HK-2 (cell line): ENCODE data around the gene ZDHHC14.
A peak's percentile ranks its signal among the peaks of the same experiment; 100 is the strongest.

Experiments
- DNase-seq: peaks from one replicate; pipeline ENCODE4 v3.0.0-alpha.2; 2018; ENCODE audit not compliant: unreplicated experiment

ZDHHC14 gene

GRCh38 chr6:157491571-157492232 is 110.7 kb downstream of the ZDHHC14 start:
- no peak for DNase-seq

GRCh38 chr6:157492249-157492648 is 111.3 kb downstream of the ZDHHC14 start:
- DNase-seq, result no peak

- no peak for DNase-seq
These were observed 111.8 kb downstream of the ZDHHC14 start for GRCh38 chr6:157492741-157493140.

GRCh38 chr6:157493173-157493572 is 112.2 kb downstream of the ZDHHC14 start:
- no peak for DNase-seq

DNA sequence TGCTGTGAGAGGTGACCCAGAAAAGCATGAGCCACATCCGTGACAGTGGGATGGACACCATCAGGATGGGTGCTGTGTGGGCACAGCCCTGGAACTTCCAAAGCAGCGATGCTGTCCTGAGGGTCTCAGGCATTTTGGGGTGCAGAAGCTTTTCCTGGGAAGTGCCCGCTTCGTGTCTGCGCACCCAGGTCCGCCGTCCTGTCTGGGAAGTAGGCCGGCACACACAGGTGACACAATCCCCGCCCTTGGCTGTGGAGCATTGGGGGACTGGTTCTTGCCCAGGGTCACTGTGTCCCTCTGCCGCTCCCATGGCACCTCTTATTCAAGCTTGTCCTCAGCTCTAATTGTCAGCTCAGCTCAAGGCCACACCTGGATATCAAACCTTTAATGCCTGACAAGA is 112.6 kb downstream of the ZDHHC14 start:
- no peak for DNase-seq

GRCh38 chr6:157494132-157494710 is 113.2 kb downstream of the ZDHHC14 start:
- DNase-seq, result no peak

DNA sequence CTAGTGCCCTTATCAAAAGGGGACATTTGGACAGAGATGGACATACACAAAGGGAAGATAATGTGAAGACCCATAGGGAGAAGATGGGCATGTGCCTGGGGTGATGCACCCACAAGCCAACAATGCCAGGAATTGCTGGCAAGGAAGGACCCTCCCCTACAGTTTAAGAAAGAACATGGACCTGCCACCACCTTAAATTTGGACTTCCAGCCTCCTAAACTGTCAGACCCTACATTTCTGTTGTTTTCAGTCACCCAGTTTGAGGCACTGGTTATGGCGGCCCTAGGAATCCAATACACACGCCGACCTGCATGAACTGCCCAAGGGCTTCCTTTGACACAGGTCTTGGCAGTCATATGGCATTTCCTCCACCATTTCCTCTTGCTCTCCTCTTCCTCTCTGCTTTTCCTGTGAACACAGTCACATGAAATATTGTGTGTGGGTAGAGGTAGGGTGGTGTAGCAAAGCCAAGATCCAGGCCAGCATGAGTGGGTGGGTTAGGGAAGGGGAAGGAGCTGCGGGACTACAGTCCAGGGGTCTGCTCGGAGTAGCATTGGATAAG is 115.6 kb downstream of the ZDHHC14 start:
- no peak for DNase-seq

GRCh38 chr6:157497579-157497978 is 116.6 kb downstream of the ZDHHC14 start:
- no peak for DNase-seq

DNA sequence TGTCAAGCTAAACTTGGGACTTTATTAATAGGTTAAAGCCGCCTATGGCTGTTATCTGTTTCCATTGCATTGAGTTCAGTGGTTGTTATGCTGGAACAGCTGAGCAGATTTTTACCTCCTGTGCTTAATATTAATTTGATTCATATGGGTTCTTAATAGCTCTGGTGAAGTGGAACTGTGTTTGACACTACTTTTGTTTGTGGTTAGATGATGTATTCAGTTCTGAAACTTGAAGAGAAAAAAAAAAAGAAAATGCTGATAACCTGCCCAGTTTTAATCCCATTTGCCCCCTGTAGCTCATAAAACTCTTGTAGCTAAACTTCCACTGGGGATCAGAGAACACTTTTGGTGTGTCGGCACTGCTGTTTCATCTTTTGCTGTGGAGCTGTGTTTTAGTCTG is 117.8 kb downstream of the ZDHHC14 start:
- DNase-seq, result no peak

GRCh38 chr6:157500022-157500421 is 119.0 kb downstream of the ZDHHC14 start:
- DNase-seq, result no peak

GRCh38 chr6:157503018-157503747 is 122.2 kb downstream of the ZDHHC14 start:
- no peak for DNase-seq

DNA sequence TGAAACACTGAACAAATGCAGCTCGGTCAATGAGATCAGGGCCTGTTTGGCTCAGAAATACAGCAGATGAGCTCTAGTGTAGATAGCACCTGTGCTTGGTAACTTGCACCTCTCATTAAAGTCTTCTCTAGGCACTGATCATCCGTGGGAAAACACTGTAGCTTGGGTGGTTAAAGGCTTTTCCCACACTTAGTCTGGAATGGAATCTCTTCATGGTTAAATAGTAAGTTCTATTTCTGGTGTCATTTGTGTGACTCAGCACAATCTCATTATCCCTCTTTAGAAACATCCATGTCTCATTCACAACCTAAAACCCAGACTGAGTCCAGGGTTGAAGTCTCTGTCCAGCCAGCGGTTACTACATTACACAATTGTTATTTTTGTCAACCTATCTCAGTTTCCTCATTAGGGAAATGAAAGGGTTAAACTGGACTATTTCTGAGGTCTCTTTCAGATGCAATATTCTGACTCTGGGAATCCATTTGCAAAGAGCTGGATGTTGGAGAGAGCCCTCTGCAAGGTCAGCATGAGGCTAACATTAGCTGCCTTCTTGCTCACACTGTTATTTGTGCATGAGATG is 125.0 kb downstream of the ZDHHC14 start:
- DNase-seq, result no peak

DNA sequence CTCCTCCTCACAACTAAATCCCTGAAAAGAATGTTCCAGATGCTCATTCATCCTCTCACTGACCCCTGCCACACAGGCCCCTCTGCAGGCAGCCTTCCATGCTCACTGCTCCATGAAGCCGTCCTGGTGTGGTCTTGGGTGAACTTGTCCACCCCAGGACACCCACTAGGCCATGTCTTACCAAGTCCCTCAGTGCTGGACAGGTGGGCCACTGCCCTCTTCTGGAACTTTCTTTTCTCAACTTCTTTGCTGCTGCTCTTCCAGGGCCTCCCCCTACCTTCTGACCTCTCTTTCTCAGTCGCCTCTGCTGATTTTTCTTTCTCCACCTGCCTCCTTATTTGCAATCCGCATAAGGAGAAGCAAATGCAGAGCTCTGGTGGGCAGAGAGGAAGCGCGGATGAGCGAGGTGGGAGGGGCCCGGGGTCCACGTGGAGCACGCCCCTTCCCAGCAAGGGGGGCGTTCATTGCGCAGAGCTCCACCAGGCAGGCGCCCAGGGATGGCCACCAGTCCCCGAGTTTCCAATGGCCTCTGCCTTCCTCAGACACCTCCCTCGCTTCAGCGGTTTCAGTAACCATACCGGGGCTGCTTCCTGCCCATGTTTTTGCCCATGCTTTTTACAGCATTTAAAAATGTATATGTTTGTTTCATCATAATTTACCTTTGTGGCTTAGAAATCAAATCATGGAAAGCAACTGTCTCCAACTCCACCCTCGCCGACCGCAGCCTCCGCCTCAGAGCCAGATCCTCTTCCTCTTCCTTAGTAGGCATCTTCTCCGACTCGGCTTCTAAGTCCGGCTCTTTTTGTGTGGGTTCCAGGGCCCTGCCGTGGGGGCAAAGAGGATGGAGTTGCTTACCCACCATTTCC is 129.6 kb downstream of the ZDHHC14 start:
- no peak for DNase-seq

GRCh38 chr6:157511682-157512381 is 130.8 kb downstream of the ZDHHC14 start:
- DNase-seq, result no peak

DNA sequence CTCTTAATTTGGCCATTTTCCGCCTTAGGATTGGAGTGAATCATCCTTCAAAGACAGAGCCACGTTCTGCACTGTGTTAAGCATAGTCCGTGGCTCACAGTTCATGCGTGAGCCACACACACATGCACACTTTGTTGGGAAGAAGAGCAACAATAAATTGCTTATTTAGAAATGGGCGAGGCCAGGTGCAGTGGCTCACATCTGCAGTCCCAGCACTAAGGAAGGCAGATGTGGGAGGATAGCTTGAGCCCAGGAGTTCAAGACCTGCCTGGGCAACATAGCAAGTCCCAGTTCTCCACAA is 131.3 kb downstream of the ZDHHC14 start:
- no peak for DNase-seq

- no peak for DNase-seq
These were observed 132.1 kb downstream of the ZDHHC14 start for GRCh38 chr6:157513004-157513603.

DNA sequence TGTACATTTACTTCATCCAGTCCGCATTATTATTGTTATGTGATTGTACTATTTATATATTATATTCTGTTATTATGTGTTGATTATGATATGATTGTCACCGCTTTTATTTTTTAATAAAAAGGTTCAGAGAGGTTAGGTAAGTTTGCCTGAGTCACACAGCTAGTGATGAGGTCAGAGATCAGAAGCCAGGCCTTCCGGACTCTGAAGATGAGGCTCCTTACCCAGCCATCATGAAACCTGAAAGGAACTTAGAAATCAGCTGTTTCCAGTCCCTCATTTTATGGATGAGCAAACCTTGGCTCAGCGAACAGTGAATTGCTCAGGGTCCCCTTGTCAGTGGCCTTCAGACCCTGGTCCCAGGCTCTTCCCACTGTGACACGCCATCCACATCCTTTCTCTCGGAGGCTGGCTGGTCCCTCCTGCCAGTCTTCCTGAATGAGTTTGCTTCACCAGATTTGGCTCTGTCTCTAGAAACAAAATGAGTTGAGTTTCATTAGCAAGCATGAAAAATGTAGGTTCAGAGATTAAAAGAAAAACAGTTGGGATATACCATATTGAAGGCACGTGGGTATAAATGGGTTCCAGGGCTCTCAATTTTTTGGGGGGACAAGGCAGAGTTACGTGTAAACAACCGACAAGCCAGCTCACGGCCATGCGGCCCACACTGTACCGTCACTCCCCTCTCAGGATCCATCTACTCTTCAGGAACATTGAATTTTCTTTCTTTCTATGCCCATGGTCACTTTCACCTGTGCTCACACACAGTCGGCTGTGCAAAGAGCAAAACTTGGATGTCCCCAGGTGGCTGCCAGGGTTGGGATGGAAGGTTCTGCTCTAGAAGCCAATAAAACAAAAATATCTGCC is 132.9 kb downstream of the ZDHHC14 start:
- no peak for DNase-seq

DNA sequence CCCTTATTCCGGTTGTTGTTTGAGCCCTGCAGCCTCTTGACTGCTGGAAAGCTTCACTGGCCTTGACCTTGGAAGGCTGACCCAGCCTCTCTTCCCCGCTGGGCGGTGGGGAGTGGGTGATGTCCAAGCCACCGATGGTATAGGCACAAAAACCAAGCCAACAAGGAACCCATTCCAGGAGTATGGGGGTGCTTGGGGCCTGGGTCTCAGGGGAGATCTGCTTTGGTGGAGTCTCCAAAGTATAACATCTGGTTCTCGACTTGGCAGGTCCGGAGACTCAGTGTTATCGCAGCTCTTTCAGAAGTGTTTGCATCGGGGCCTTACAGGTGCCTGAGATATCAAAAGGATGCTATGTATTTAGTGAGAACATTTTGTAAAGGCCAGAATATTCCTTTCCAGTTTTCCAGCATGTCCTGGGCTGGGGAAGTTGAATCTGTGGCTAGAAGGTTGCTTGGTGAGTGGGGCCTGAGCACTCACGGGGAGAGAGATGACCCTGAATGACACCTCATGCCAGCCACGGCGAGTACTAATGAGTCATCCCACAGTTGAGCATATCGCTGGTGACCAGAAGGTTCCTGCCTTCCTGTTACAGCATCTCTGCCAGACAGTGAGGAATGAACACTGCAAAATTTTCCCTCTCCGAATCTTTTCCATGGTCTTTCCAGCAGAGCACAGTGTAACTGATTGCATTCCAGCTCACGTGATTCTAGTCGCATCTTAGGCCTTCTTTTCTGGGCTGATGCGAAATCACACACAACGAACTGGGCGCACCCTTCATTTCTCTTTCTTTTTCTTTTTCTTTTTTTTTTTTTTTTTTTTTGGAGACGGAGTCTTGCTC is 133.9 kb downstream of the ZDHHC14 start:
- peak; percentile 66 for DNase-seq
